B cell (primary cell): Measurements from ENCODE around the gene CLEC4D. TPM values are rescaled to one million over a fixed set of nuclear protein-coding genes. Genes with fewer than 3 reads are reported as not detected.
"Not testable (repeated sequence)": the region's sequence is repeated elsewhere in the genome, so short reads cannot be mapped to it uniquely, and the experiment has no call there.

Experiments
- ATAC-seq: fragments of 200-7000 bp; cut with Tn5 transposase; one replicate; pipeline ENCODE4 v1.10.0; 2021; ENCODE audit warnings: low read depth, mild to moderate bottlenecking, moderate number of reproducible peaks, moderate library complexity
- CTCF ChIA-PET: fragments of 350-600 bp; sonication (Branson Sonifier 250); formaldehyde crosslinking; loops from one replicate; lab custom pipeline; 2021; ENCODE audit warnings: antibody characterized with exemption, inconsistent platforms; lab: Charles Lee
- POLR2A ChIA-PET: fragments of 350-600 bp; sonication (Branson Sonifier 250); formaldehyde crosslinking; loops from one replicate; lab custom pipeline; 2021; ENCODE audit warnings: antibody characterized with exemption; lab: Charles Lee
- DNase-seq: peaks from one replicate; pipeline ENCODE4 v3.0.0; 2013
- H2AFZ ChIP-seq: 2 replicates; pipeline ENCODE4 v1.6.1; 2012; ENCODE audit warnings: mild to moderate bottlenecking, low read depth, low read length; ENCODE audit not compliant: insufficient read depth, poor library complexity, severe bottlenecking
- H3K27ac ChIP-seq, 2 donors: 1 replicate in 1 of 2; 2 replicates in 1 of 2; pipeline ENCODE4 v1.5.1; 2012 to 2013; ENCODE audit warnings: low read length in 2 of 2, mild to moderate bottlenecking in 2 of 2, moderate library complexity in 1 of 2
- H3K27me3 ChIP-seq, 4 experiments: fragments of 200-600 bp in 1 of 4; sonication (generic) in 1 of 4; replicated peaks in 1 of 4; 1 replicate in 2 of 4; 2 replicates in 2 of 4; pipeline versions ENCODE4 v1.6.1 to v1.7.0; 2013 to 2016; ENCODE audit warnings: low read length in 3 of 4, mild to moderate bottlenecking in 2 of 4, mixed read lengths in 1 of 4, moderate library complexity in 1 of 4; ENCODE audit not compliant: insufficient read depth in 4 of 4, control insufficient read depth in 3 of 4; ENCODE audit errors: control extremely low read depth in 1 of 4
- H3K36me3 ChIP-seq, 2 experiments: replicated peaks in 1 of 2; 1 replicate in 1 of 2; 2 replicates in 1 of 2; pipeline versions ENCODE4 v1.6.1 to v1.7.1; 2013; ENCODE audit warnings: low read length in 1 of 2; ENCODE audit not compliant: insufficient read depth in 2 of 2, control insufficient read depth in 1 of 2; ENCODE audit errors: control extremely low read depth in 1 of 2, extremely low read depth in 1 of 2
- H3K4me1 ChIP-seq, 2 donors: fragments of 200-600 bp in 1 of 2; sonication (generic) in 1 of 2; 1 replicate in 1 of 2; 2 replicates in 1 of 2; pipeline versions ENCODE4 v1.5.1 to v1.6.1; 2013 to 2017; ENCODE audit warnings: low read length in 2 of 2; ENCODE audit not compliant: control insufficient read depth in 2 of 2, insufficient read depth in 2 of 2
- H3K4me2 ChIP-seq: replicated peaks from 2 replicates; pipeline ENCODE3; 2012; ENCODE audit warnings: mild to moderate bottlenecking, low read depth, low read length; ENCODE audit not compliant: poor library complexity, severe bottlenecking
- H3K4me3 ChIP-seq, 5 experiments: fragments of 200-600 bp in 1 of 5; sonication (generic) in 1 of 5; 1 replicate in 3 of 5; 2 replicates in 2 of 5; pipeline versions ENCODE4 v1.5.1 to v1.7.0; 2011 to 2016; ENCODE audit warnings: low read length in 4 of 5, mild to moderate bottlenecking in 4 of 5, low read depth in 2 of 5, control low read depth in 1 of 5, moderate library complexity in 1 of 5; ENCODE audit not compliant: insufficient read depth in 1 of 5; ENCODE audit errors: control extremely low read depth in 1 of 5, extremely low read depth in 1 of 5
- H3K79me2 ChIP-seq: fragments of 200-600 bp; sonication (generic); one replicate; pipeline ENCODE4 v1.6.0; 2016; ENCODE audit warnings: low read length; ENCODE audit not compliant: control insufficient read depth, insufficient read depth
- H3K9ac ChIP-seq: fragments of 200-600 bp; sonication (generic); 2 replicates; pipeline ENCODE4 v1.6.1; 2017; ENCODE audit warnings: mild to moderate bottlenecking, low read length, moderate library complexity
- H3K9me3 ChIP-seq, 3 donors: one replicate each; pipeline versions ENCODE4 v1.6.1 to v1.7.1; 2013; ENCODE audit warnings: low read length in 2 of 3; ENCODE audit not compliant: control insufficient read depth in 2 of 3, insufficient read depth in 1 of 3; ENCODE audit errors: control extremely low read depth in 1 of 3
- H4K20me1 ChIP-seq: 2 replicates; pipeline ENCODE4 v1.6.0; 2012; ENCODE audit warnings: mild to moderate bottlenecking, low read length; ENCODE audit not compliant: insufficient read depth, control insufficient read depth, poor library complexity, severe bottlenecking
- H3K27ac Mint-ChIP-seq: one replicate; pipeline ENCODE4 v1.8.0; 2021; ENCODE audit warnings: mixed read lengths
- H3K27me3 Mint-ChIP-seq: one replicate; pipeline ENCODE4 v1.8.0; 2021; ENCODE audit warnings: mixed read lengths
- H3K4me1 Mint-ChIP-seq: one replicate; pipeline ENCODE4 v1.8.0; 2021; ENCODE audit warnings: mixed read lengths
- H3K4me3 Mint-ChIP-seq: one replicate; pipeline ENCODE4 v1.8.0; 2021; ENCODE audit warnings: mixed read lengths
- H3K9me3 Mint-ChIP-seq: one replicate; pipeline ENCODE4 v1.8.0; 2022; ENCODE audit warnings: mixed read lengths; ENCODE audit not compliant: insufficient read depth
- EZH2 ChIP-seq: IDR thresholded peaks from 2 replicates; pipeline ENCODE4 v1.6.1; 2012; ENCODE audit warnings: borderline replicate concordance, low read depth, mild to moderate bottlenecking, moderate library complexity, low read length; ENCODE audit not compliant: insufficient read depth, poor library complexity, severe bottlenecking
- WGBS: methylation state at CpG from one replicate; pipeline ENCODE4 v1.1.5; 2013; ENCODE audit warnings: missing lambda C conversion rate; ENCODE audit not compliant: insufficient coverage; 5-methylcytosine and 5-hydroxymethylcytosine counted together
- intact Hi-C: fragments of 100-400 bp; cut with micrococcal nuclease; formaldehyde crosslinking; loops from one replicate; pipeline ENCODE4 v1.10.0; 2022
- polyA plus RNA-seq: library from polyadenylated mRNA; depleted of rRNA; stranded (reverse); fragments of >200 nt; gene quantifications from 2 replicates; pipeline ENCODE4 v1.2.3, GENCODE V29; 2012
- total RNA-seq, 2 donors: library from RNA; stranded (reverse); fragments of 120-200 nt in 1 of 2; gene quantifications; 1 replicate in 1 of 2; 2 replicates in 1 of 2; pipeline versions ENCODE4 v1.2.3 to v1.2.4, GENCODE V29; 2013 to 2022
- TF ChIP-seq, protein P1 (sequence below): fragments of 200-600 bp; IDR thresholded peaks from one replicate; pipeline ENCODE4 v1.8.0; 2022; ENCODE audit warnings: antibody characterized with exemption, mild to moderate bottlenecking

The CLEC4D gene
- total and polyA plus RNA-seq, 2 donors (not counting 1 experiment from before 2014, with no cell fraction given) = not detected

DNA sequence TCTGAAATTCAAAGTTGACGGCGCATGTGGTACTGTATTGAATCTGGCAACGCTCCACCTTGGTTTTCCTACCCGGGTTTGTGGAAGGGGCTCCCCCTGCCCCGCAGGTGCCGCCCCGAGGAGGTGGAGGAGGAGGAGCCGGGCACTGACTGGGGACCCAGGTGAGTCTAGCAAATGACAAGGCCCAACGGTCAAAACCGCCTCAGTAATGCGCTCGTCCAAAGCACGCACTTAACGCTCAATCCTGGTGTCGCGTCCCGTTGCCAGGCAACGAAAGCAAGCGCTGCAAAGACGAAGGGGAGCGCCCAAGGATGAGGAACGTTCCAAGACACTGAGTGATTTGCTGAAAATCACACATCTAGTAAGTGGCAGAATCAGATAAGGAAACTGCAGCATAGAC lies 51.4 kb downstream of the CLEC4D start:
- Histone ChIP-seq H3K36me3 (no peaks in the 10 kb centered on the region), H3K9me3 (peaks cover 1 to 23% (median 10%) of the 10 kb centered on the region in 3 donors), H2AFZ (no peak overlapping the region), H4K20me1 (no peaks in the 10 kb centered on the region), H3K9ac (no peak overlapping the region), H3K27ac (no peak overlapping the region), H3K79me2 (no peaks in the 10 kb centered on the region), H3K4me1 (no peaks in the 10 kb centered on the region), H3K4me2 (no peak overlapping the region), H3K4me3 (no peak overlapping the region), H3K27me3 (no peaks in the 10 kb centered on the region)
- no peak overlapping the region for H3K27ac Mint-ChIP-seq
- peaks cover 7% of the 10 kb centered on the region for H3K9me3 Mint-ChIP-seq
- CTCF ChIA-PET = no interaction called here
- 92% methylated on average over 22 of the region's 22 CpGs for WGBS
- intact Hi-C loops = no loop called here
- no peaks in the 10 kb centered on the region for H3K4me1 Mint-ChIP-seq
- POLR2A ChIA-PET = no interaction called here
- no peak for ATAC-seq
- H3K4me3 Mint-ChIP-seq = no peak overlapping the region
- no peak for TF ChIP-seq EZH2
- TF ChIP-seq, protein P1, sequence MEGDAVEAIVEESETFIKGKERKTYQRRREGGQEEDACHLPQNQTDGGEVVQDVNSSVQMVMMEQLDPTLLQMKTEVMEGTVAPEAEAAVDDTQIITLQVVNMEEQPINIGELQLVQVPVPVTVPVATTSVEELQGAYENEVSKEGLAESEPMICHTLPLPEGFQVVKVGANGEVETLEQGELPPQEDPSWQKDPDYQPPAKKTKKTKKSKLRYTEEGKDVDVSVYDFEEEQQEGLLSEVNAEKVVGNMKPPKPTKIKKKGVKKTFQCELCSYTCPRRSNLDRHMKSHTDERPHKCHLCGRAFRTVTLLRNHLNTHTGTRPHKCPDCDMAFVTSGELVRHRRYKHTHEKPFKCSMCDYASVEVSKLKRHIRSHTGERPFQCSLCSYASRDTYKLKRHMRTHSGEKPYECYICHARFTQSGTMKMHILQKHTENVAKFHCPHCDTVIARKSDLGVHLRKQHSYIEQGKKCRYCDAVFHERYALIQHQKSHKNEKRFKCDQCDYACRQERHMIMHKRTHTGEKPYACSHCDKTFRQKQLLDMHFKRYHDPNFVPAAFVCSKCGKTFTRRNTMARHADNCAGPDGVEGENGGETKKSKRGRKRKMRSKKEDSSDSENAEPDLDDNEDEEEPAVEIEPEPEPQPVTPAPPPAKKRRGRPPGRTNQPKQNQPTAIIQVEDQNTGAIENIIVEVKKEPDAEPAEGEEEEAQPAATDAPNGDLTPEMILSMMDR = no peak
- peaks cover 12% of the 10 kb centered on the region for H3K27me3 Mint-ChIP-seq
- no peak for DNase-seq

DNA sequence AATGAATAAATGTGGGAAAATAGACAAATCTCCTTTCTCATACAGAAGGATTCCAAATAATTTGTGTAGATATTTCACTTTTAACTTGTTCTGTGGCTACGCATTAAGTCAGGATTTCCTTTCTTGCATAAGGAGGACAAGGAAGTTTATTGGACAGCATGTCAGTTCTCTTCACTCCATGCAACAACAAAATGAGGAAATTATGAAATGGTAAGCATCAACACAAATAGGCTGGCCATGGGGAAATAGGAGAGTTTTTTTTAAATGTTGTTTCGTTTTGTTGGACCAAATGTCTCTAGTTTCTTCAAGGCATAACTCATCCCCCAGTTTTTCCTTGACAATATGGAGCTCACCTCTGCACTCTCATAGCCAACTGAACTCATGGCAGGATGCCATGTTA lies 52.7 kb downstream of the CLEC4D start:
- ATAC-seq, DNase-seq, H3K27me3 Mint-ChIP-seq, H3K27me3 ChIP-seq, intact Hi-C loops, POLR2A ChIA-PET, H3K27ac ChIP-seq, H2AFZ ChIP-seq, CTCF ChIA-PET, H3K27ac Mint-ChIP-seq, H3K79me2 ChIP-seq, H4K20me1 ChIP-seq, H3K4me1 Mint-ChIP-seq, H3K4me1 ChIP-seq, H3K9me3 Mint-ChIP-seq, H3K36me3 ChIP-seq, H3K9ac ChIP-seq, H3K4me3 Mint-ChIP-seq, H3K4me3 ChIP-seq, H3K4me2 ChIP-seq: not testable (repeated sequence)
- H3K9me3 ChIP-seq = peaks cover 1 to 23% (median 10%) of the 10 kb centered on the region in 3 donors
- no CpG with 5 or more reads among the region's 2 CpGs for WGBS
